HG03097 (cell line): ENCODE measurements around the gene DOK1.

Experiments used
- ATAC-seq: cut with Tn5 transposase; IDR thresholded peaks from one replicate; pipeline ENCODE4 v1.9.1; 2021; ENCODE audit not compliant: unreplicated experiment, low FRiP score

The DOK1 gene

DNA sequence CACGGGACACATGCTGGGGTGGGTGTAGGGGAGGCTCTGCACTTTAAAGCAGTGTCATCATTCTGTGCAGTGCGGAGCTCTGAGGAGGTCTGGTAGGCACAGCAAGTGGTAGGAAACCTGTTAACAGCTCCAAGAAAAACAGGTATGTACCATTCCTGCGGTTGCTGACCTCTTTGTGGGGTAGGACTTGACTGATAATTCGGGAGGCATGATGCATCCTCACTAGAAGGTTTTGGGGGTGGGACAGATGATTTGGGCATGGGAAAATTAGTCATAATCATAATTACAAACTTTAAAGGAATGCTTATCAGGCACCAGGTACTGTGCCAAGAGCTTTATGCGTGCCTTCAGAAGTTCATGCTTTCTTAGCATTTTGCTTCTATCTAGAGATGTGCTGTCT, 9.7 kb downstream of the DOK1 start:
- no peak for ATAC-seq

- ATAC-seq: no peak
Observed at GRCh38 chr2:74566076-74566753, 11.7 kb downstream of the DOK1 start.

DNA sequence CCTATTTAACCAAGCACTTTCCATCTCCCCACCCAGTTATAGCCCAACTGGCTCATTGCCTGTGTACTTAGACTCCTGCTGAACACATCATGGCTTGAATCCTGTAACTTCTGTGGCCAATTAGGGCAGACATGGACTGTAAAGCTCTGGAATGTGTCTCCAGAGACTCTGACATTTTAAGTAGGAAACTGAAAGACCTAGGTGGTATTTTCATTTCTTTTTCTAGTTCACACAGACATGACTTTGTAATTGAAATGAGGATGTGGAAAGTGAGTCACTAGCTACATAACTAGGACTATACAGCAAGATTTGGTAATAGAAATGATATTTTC, 12.2 kb downstream of the DOK1 start:
- ATAC-seq: no peak

- no peak for ATAC-seq
Observed at GRCh38 chr2:74567881-74568280, 13.4 kb downstream of the DOK1 start.

- ATAC-seq: no peak
Observed at GRCh38 chr2:74569686-74570085, 15.2 kb downstream of the DOK1 start.

- ATAC-seq: no peak
Observed at GRCh38 chr2:74571058-74571457, 16.5 kb downstream of the DOK1 start.

- no peak for ATAC-seq
Observed at GRCh38 chr2:74572178-74572925, 17.8 kb downstream of the DOK1 start.

DNA sequence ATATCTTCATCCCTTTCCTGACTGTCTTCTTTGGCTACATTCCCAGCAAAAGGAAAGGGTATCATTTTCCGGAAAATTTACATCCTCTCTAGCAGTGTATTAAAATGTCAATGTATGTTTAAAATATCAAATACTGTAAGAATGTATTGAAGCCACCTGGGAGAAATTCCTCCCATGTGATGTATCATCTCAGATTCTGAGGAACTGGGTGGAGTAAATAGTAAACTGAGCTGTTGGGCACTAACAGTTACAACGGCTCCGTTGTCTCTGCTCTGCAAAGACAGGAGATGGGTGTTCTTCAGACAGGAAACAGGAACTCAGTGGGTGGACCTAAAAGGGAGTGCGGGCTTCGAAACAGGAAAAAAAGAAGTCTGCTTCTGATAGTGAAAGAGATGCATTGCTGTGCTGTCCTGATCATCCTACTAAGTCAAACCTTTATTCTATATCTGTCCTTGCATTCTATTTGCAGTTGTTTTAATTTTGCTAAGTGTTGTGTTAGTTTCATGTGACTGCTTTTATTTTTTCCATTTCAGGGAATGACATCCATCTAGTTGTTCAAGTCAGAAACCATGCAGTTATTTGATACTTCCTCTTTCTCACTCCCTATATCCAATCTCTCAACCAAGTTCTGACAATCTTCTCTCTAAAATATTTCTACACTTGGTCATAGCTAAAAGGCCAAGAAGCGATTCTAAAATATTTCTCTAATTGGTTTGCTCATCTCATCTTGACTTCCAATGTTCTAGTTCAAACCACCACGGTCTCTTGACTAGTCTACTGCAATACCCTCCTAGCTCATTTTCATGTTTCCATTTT, 19.4 kb downstream of the DOK1 start:
- ATAC-seq: no peak

DNA sequence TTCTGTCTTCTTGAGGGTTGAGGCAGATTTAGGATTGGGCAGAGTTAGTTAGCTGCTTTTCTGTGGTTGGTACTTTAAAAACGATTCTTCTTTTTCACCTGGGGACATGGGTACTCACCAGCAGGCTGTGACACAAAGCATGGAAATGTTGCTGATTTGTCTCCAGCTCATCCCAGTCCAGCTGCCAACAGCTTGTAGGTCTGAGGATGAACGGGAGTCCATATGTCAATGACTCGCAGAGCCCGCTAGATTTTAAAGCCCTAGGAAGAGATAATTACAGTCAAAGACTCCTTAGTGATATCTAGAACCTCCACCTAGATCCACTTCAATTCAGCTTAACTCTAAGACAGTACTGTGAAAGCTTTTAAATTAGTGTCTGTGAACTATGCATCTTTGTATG, 20.8 kb downstream of the DOK1 start:
- ATAC-seq: no peak

DNA sequence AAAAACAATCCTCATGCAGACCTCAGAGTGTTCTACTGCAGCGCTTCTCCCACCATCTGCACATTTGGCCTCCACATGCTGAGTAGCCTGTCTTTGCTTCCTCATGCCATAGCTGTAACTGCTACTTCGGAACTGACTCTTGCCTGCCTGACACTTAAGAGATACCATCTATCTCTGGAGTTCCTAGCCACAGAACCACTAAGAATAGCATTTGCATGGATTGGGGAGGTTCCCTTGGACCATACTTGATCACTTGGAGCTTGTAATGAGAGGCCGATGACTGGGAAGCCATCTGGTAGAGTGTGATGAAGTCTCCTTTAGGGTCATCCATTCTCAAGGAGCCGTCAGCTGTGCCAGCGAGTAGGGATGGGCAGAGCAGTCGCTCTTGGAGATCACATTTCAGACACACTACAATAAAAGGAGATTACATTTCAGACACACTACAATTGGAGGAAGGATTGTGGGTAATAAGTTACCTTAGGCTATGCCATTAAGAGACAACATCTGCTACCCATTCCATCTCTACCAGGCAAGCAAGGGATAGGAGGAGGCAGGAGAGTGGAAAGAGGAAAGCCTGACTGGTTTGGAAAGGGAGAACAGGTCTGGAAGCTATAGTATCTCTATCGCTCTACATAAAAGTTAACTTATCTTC, 21.8 kb downstream of the DOK1 start:
- no peak for ATAC-seq

GRCh38 chr2:74576863-74577229, 22.3 kb downstream of the DOK1 start:
- no peak for ATAC-seq

GRCh38 chr2:74577448-74577847, 22.9 kb downstream of the DOK1 start:
- ATAC-seq: no peak

GRCh38 chr2:74578408-74578807, 23.9 kb downstream of the DOK1 start:
- no peak for ATAC-seq

DNA sequence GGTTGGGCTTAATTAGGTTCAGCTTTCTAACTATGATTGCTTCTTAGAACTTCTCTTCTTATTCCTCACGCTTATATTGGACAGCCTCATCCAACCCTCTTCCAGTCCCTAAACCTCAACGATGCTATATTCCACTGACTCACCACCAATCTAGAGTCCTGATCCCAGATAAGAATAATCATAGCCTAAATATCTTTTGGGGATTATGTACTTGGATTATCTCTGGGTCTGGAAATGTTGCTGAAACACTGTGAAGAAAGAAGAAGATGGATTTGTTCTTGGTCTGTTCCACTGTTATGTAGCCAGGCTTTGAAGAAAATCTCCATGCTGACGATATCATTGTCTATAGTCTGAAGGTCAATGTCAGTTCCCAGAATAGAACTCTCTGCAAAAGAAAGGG, 26.9 kb downstream of the DOK1 start:
- ATAC-seq: no peak

GRCh38 chr2:74582184-74582583, 27.7 kb downstream of the DOK1 start:
- no peak for ATAC-seq

DNA sequence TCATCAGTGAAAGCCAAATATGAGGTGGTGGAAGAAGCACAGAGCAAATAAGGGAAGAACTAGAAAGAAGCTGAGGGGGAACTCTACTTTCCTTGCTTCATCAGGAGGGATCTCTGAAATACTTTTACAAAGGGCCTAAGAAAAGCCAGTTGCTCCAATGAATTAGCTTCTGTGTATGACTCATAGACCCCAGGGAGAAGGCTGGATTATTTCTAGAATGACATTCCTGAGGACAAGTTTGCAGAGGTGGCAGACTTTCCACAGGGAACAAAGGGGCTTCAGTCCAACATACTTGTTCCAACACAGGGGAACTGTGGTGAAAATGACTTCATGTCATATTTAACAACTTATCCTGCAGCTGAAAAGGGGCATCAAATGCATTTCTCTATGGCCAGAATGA, 29.0 kb downstream of the DOK1 start:
- no peak for ATAC-seq

DNA sequence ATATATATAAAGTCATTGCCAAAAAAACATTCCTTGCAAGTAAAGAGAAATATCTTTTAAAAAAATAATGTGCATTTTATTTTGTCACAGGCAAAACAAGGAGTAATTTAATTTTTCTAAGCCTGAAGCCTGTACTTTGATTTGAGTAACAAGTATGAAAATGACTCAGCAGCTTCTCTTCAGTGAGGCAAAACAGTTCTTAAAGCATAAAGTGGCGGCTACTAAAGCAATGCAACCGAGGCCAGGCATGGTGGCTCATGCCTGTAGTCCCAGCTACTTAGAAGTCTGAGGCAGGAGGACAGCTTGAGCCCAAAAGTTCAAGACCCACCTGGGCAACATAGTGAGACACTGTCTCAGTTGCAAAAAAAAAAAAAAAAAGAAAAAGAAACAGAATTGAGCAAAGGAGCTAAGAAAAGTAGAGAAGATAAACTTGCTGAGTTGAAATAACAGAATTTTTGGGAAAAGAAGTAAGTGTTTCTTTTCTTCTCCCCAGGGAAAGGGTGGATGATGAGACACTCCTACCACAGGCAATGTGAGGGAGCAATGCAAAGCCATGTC, 29.6 kb downstream of the DOK1 start:
- ATAC-seq: no peak

DNA sequence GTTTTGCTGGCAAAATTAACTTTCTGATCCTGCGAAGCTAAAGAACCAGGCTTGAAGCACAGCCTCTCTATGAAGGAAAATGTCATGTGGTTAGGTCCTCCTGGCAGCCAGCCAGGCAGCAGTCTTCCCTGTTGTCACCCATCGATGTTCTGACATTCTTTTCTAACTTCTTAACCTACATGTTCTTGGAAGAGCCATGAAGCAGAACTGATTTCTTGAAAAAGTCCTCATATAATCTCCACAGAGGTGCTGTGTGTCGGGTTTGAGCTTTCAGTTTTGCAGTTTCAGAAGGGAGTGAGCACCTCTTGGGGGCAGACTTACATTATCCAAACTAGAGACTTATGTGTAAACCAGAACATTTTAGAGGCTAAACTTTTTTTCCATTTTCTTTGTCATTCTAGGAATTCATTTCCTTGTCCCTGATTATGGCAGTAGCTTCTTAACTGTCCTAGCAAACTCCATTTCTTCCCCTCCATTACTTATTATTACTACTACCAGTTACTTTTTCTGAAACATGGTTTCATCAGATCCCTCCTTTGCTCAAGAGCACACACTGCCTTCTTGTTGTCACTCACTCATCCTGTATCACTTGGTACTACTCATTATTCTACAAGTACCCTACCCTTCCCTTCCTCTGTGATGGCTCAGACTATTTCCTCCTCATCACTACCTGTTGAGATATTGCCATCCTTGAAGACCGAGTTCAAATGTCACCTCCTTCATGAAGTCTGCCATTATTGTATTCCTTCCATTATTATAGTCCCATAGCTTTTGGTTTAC, 31.1 kb downstream of the DOK1 start:
- no peak for ATAC-seq

- peak; percentile 54 for ATAC-seq
Observed at GRCh38 chr2:74587664-74588277, 33.3 kb downstream of the DOK1 start.

- no peak for ATAC-seq
Observed at GRCh38 chr2:74588664-74589063, 34.1 kb downstream of the DOK1 start.
